G401.6 (cell line): ENCODE results near the gene SMARCC2.
"Not testable (repeated sequence)": the region's sequence is repeated elsewhere in the genome, so short reads cannot be mapped to it uniquely, and the experiment has no call there.

Experiments
- FAIRE-seq: peaks from 2 replicates; lab custom pipeline; 2012; peaks lifted over from hg19 to GRCh38; lab: Jason Lieb, UNC

SMARCC2 gene

DNA sequence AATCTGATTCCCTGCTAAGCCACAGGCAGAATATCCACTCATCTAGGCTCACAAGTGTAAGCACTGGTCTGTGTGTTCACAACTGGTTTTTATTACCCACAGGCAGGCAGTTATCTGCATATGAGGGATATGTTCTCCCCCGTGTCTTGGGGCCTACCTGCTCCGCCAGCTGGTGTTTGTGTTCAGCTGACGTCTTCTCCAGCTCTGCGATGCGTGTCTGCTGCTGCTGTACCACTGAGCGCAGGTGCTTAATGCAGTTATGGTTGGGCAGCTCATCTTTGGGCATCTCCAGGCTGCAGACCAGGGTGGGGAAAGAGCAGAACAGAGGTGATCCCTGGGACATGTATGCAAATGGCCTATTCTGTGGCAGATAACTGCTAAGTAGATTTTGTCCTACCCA, 18.7 kb upstream of the SMARCC2 start:
- no peak for FAIRE-seq

GRCh38 chr12:56206452-56207166, 17.3 kb upstream of the SMARCC2 start:
- no peak for FAIRE-seq

DNA sequence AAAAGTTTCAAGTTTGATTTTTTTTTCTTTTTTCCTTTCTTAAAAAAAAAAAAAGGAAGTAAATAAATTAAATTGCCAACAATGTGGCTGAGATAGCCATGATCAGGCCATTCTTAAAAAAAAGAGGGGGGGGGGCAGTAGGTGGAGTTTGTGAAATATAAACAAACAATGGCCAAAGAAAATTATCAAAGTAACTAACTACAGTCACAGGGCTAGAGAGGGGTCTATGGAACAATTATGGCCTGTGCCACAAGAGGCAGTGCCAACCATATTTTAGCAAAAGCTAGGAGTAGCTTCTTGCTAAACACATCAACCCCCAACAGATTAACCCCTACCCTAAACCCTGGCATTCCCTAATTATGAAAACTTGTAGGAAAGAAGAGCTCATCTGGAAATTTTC, 16.2 kb upstream of the SMARCC2 start:
- no peak for FAIRE-seq

DNA sequence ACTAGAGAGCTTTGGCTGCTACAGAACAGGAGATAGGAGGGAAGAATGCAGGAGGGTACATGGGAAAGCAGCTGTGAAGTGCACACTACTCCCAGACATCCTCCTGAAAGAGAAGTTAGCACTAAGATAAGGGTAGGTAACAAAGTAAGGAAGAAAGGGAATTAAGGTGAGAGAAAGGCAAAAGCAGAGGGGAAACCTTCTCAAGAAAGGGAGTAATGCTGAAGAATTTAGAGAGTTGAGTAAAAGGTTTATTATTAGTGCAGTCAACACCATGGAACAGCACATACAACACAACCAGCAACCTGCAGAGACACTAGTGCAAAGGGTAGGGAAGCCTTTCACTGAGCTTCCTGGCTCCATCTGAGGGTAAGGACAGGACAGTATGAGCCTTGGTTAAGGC, 15.0 kb upstream of the SMARCC2 start:
- no peak for FAIRE-seq

GRCh38 chr12:56202838-56203237, 13.6 kb upstream of the SMARCC2 start:
- FAIRE-seq = no peak

DNA sequence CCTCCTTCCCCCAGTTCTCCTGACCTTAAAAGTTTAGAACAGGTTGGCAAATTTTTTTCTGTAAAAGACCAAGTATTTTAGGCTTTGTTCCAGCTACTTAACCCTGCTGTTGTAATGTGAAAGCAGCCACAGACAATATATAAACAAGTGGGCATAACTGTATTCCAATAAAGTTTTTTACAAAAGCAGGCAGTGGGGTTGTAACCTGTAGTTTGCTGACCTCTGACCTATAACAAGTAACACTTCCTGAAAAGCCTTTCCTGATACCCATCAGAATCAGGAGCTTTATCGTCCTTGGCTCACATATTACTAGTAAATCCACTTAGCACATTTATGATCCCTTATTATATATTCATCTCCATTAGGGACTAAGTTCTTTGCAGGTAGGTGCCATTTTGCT, 13.1 kb upstream of the SMARCC2 start:
- no peak for FAIRE-seq

- no peak for FAIRE-seq
Observed at GRCh38 chr12:56198836-56199235, 9.6 kb upstream of the SMARCC2 start.

- no peak for FAIRE-seq
Observed at GRCh38 chr12:56197921-56198635, 8.8 kb upstream of the SMARCC2 start.

DNA sequence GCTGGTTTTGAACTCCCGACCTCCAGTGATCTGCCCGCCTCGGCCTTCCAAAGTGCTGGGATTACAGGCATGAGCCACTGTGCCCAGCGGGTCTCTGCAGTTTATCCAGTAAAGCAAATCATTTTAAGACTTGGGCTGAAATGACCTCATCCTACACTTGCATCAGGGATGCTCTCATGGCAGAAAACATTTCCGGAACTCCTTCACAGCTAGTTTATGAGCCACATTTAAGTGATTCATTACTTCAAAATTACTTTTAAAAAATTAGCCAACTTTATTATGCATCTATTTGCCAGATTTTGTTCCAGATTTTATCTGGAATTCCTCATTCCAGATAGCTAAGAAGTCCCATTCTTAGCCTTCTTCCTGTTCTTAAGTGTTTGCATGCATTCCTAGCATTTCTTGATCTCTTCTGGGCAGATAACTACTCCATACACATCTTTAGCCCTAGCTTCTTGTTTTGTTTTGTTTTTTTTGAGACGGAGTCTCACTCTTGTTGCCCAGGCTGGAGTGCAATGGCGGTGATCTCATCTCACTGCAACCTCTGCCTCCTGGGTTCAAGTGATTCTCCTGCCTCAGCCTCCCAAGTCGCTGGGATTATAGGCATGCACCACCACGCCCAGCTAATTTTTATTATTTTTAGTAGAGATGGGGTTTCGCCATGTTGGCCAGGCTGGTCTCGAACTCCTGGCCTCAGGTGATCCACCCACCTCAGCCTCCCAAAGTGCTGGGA, 7.7 kb upstream of the SMARCC2 start:
- FAIRE-seq = not testable (repeated sequence)

DNA sequence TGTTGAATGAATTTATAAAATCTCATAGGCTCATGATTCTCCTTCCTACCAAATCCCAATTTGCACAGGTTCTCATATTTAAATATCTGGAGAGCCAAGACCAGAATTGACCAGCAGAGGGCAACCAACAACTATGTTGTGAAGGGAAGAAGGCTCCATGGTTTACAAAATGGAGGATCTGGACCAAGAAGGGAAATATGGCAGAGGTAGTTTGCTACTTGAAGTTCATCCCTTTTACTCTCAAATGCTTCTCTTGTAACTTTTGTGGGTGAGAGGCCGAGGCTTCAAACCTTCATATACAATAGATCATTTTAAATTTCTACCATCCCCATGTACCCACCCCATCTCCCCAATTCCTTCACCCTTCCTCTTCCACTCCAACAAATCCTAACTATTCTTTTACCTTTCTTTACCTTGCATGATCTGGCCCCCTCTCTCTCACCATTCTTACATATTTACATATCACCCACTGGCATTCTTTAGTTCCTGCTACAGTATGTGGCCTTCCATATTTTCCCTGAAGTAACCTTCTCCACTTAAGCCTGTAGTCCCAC, 3.8 kb upstream of the SMARCC2 start:
- FAIRE-seq = peak; percentile 91

- no peak for FAIRE-seq
Observed at GRCh38 chr12:56192582-56192981, 3.3 kb upstream of the SMARCC2 start.

DNA sequence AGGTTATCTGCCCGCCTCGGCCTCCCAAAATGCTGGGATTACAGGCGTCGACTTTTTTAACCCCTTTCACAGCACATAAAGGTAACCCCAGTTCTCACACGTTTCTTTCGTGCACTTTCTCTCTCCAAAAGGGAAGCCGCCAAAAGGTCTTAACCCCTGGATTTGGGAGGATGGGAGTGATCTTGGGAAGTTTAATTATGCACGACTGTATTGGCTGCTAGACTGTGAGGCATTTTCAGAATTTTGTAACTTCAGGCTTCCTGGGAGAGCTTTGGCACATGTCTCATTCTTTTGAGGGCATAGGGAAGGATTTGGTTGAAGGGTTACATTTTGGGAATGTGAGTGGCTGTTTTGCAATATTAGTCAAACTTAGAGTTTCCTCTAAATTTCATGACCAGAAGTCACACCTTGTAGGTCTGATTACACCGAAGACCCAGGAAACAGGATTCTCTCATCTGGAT, 1.4 kb upstream of the SMARCC2 start:
- no peak for FAIRE-seq

GRCh38 chr12:56189918-56190694, 823 bp upstream of the SMARCC2 start:
- no peak for FAIRE-seq

DNA sequence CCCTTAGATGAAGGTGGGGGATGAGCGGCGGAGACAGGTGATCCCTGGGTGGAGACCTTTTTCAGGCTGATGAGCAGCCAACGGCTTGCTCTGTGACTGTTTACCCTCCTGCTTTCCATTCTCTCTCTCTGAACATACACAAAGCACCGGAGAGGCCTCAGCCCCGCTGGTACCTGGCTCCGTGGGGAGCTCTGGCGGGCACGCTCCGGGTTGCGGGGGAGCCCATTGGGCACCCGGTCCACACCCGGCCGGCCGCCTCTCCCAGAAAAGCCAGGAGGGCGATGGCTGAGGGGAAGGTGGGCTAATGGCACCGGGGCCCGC, 545 bp downstream of the SMARCC2 start:
- no peak for FAIRE-seq

DNA sequence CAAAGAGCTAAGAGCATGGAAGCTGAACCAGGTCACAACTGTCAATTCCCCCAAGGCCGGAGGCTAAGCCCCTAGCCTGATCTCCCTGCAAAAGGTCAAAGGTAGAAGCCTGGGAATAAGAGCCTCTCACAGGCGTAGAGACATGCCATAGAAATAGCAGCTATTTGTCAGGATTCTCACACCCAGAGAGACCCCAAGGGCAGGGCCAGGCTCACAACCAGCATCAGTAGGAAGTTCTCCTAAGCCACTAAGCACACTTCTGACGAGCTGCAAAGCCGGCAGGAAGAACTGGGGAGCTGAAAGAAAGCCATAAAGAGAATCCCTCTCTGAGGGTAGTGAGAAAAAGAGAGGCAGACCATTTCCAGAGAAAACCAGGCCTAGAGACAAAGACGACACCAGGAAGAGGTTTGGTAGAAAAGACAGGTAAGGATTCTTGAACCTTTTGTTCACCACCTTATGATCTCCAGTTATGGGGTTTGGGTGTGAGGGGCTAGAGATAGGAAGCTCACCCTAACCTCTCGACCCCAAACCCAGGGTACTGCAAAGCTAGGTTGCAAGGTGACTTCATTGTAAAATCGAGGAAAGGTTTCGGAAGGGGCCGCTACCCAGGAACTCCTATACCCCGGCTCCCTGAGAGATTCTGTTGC, 1.0 kb downstream of the SMARCC2 start:
- FAIRE-seq = no peak

DNA sequence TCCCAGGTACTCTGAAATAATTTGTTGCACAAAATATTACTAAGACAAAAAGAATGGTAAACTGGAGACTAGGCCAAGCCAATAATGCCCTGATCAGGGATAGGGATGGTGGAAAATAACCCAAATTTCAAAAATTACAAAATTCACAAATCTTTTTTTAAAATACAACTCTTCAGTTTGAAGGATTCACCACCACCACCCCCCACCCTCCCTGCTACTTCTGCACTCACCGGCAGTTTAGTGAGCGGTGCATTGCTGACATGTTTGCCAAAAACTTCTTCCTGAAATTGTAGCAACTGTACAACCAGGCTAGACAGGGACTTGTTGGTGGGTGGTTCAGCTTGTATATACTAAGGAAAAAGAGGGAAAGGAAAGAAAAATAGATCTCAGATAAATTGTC, 2.3 kb downstream of the SMARCC2 start:
- no peak for FAIRE-seq

DNA sequence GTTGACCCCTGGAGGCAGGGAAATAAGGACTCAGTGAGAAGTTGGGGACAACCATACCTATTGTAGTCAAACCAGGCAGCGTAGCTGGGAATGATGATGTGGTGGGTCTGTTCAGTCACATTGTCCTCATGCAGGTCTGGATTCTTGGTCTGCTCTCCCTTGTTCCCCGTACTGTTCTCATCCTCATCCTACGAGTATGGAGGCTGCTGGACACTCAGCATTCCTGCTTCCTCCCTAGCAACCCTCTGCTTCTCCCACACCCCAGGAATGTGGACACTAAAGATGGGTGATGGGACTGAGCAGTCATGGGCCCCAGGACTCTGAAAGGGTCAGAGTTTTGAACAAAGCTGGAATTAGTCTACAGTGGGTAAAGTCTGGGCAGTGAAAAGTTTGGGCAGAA, 10.9 kb downstream of the SMARCC2 start:
- FAIRE-seq = no peak

DNA sequence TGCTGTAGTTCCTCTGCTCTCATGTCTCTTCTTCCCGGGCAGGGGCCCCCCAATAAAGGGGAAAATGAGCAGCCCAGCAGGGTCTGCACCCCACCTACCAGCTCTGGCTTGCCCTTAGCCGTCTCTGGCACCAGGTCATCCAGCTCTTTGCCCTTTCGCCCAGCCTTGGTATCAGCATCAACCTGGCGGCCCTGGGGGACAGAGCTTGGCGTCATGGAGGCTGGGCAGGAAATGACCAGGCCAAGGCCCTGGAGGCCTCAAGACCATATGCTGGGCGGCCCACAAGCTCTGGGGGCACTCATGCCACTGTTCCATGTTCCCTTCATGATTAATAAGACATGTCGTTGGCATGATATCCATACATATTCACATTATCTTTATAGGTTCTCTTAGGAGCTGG, 16.4 kb downstream of the SMARCC2 start:
- FAIRE-seq = no peak

GRCh38 chr12:56169229-56169759, 20.0 kb downstream of the SMARCC2 start:
- no peak for FAIRE-seq

GRCh38 chr12:56165369-56165768, 23.9 kb downstream of the SMARCC2 start:
- no peak for FAIRE-seq

- FAIRE-seq = no peak
Observed at GRCh38 chr12:56164345-56164729, 24.9 kb downstream of the SMARCC2 start.
